Prostate gland (tissue), 2 donors: ENCODE results near the gene PON2.

Experiments
- POLR2A ChIP-seq: fragments of 450-650 bp; IDR thresholded peaks from one replicate; pipeline ENCODE4 v1.6.1; 2016; ENCODE audit warnings: antibody characterized with exemption, mild to moderate bottlenecking
- TF ChIP-seq, protein P1 (sequence below), 4 experiments: fragments of 200-600 bp in 2 of 4; fragments of 450-650 bp in 2 of 4; sonication (generic) in 2 of 4; IDR thresholded peaks; 1 replicate in 3 of 4; 2 replicates in 1 of 4; pipeline ENCODE4 v1.5.1; 2016 to 2019; ENCODE audit warnings: antibody characterized with exemption in 4 of 4, mild to moderate bottlenecking in 2 of 4, moderate library complexity in 2 of 4

DNA sequence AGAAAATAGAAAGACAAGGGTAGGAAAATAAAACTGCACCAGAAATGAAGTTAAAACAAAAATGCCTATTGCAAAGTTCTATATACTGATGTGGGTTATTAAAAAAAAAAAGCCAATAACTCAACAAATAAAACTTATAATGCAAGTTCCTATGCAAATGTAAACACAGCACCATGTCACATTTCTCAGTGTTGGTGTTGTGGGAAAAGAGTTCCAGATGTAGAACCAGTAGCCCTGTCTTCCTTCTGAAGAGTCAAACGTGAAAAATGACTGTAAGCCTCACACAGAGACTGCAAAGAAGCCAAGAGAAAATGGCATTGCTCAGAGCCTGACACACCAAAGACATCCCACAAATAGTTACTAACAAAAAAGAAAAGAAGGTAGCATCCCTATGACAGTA lies 10.1 kb downstream of the PON2 start:
- TF ChIP-seq, protein P1, sequence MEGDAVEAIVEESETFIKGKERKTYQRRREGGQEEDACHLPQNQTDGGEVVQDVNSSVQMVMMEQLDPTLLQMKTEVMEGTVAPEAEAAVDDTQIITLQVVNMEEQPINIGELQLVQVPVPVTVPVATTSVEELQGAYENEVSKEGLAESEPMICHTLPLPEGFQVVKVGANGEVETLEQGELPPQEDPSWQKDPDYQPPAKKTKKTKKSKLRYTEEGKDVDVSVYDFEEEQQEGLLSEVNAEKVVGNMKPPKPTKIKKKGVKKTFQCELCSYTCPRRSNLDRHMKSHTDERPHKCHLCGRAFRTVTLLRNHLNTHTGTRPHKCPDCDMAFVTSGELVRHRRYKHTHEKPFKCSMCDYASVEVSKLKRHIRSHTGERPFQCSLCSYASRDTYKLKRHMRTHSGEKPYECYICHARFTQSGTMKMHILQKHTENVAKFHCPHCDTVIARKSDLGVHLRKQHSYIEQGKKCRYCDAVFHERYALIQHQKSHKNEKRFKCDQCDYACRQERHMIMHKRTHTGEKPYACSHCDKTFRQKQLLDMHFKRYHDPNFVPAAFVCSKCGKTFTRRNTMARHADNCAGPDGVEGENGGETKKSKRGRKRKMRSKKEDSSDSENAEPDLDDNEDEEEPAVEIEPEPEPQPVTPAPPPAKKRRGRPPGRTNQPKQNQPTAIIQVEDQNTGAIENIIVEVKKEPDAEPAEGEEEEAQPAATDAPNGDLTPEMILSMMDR (IDR thresholded peaks at IDR 0.05), result no peak
- TF ChIP-seq POLR2A, result no peak
